Effector memory CD8-positive, alpha-beta T cell (primary cell): ENCODE results near the gene PTGES.

ENCODE experiments used
- ATAC-seq: fragments of 150-1000 bp; cut with Tn5 transposase; replicated peaks from 2 replicates; pipeline ENCODE4 v1.10.0; 2021; ENCODE audit warnings: mild to moderate bottlenecking, moderate library complexity
- DNase-seq, 3 experiments: peaks; one replicate each; pipeline ENCODE4 v3.0.0; 2021
- H3K27ac Mint-ChIP-seq, 2 donors: one replicate each; pipeline ENCODE4 v1.8.0; 2022; ENCODE audit warnings: mild to moderate bottlenecking in 2 of 2, mixed read lengths in 2 of 2, moderate library complexity in 2 of 2
- H3K27me3 Mint-ChIP-seq, 2 donors: one replicate each; pipeline ENCODE4 v1.8.0; 2022; ENCODE audit warnings: mixed read lengths in 2 of 2
- H3K36me3 Mint-ChIP-seq: one replicate; pipeline ENCODE4 v1.8.0; 2022; ENCODE audit warnings: mild to moderate bottlenecking, moderate library complexity, mixed read lengths; ENCODE audit not compliant: insufficient read depth
- H3K4me1 Mint-ChIP-seq, 2 donors: one replicate each; pipeline ENCODE4 v1.8.0; 2022; ENCODE audit warnings: low read depth in 2 of 2, mixed read lengths in 2 of 2
- H3K4me3 Mint-ChIP-seq, 2 donors: one replicate each; pipeline ENCODE4 v1.8.0; 2022; ENCODE audit warnings: mild to moderate bottlenecking in 2 of 2, mixed read lengths in 2 of 2, moderate library complexity in 2 of 2
- H3K9me3 Mint-ChIP-seq, 2 donors: one replicate each; pipeline ENCODE4 v1.8.0; 2022; ENCODE audit warnings: mixed read lengths in 2 of 2

The PTGES gene

DNA sequence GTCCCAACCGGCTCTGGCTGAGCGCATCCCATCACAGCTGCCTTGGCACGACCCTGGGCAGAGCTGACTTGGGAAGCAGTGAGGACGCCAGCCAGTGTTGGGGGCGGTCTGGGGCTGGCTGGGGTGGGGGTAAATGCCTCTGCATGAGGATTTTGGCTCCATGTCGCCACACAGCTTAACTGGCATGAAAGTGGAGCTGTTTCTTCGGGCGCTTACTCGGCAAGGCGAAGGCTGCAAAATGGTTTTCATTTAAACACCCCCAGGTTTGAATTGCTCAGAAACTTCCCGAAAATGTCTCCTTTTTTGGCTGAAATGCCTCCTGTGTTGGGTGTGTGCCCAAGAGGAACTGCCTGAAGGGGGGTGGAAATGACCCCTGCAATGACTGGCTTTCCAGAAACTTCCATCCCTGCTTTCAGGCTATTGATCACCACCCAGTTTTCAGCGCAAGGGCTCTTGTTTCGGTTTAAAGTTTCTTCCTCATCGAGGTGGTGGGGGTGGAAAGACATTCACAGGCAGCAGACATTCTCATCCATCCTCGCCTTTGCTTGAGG is 38.3 kb downstream of the PTGES start:
- DNase-seq (no peak), ATAC-seq (no peak)
- no peak overlapping the region for H3K27ac Mint-ChIP-seq
- H3K9me3 Mint-ChIP-seq = no peaks in the 10 kb centered on the region
- H3K36me3 Mint-ChIP-seq = peaks cover 3% of the 10 kb centered on the region
- H3K4me1 Mint-ChIP-seq = peaks cover 4% of the 10 kb centered on the region in 2 donors
- no peak overlapping the region for H3K4me3 Mint-ChIP-seq
- H3K27me3 Mint-ChIP-seq = peaks cover 10 to 33% of the 10 kb centered on the region in 2 donors

DNA sequence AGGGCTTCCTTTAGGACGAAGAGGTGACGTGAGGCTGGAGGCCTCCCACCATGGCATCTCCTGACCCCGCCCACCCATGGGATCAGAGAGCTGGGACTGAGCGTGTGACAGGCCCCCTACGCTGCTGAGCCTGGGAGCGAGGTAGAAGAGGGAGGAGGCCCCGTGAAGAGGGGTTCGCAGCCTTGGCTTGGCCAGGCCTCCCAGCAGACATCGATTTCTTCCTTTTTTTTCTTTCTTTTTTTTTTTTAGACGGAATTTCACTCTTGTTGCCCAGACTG is 39.5 kb downstream of the PTGES start:
- H3K27ac Mint-ChIP-seq = no peak overlapping the region
- ATAC-seq = no peak

GRCh38 chr9:129712634-129713401 is 40.0 kb downstream of the PTGES start:
- H3K27me3 Mint-ChIP-seq = peaks cover 10 to 21% of the 10 kb centered on the region in 2 donors
- no peak overlapping the region for H3K27ac Mint-ChIP-seq
- peaks cover 4% of the 10 kb centered on the region in 2 donors for H3K4me1 Mint-ChIP-seq
- no peaks in the 10 kb centered on the region for H3K36me3 Mint-ChIP-seq
- DNase-seq = no peak
- no peak for ATAC-seq
- H3K9me3 Mint-ChIP-seq = no peaks in the 10 kb centered on the region
- no peak overlapping the region for H3K4me3 Mint-ChIP-seq

More for the DNA sequence above, 39.5 kb downstream of the PTGES start:
- Mint-ChIP-seq H3K9me3 (no peaks in the 10 kb centered on the region), H3K36me3 (peaks cover 3% of the 10 kb centered on the region), H3K27me3 (peaks cover 10 to 25% of the 10 kb centered on the region in 2 donors), H3K4me3 (no peak overlapping the region), H3K4me1 (peaks cover 4% of the 10 kb centered on the region in 2 donors)
- no peak for DNase-seq

GRCh38 chr9:129710169-129710453 is 42.7 kb downstream of the PTGES start:
- no peak for ATAC-seq
- Mint-ChIP-seq H3K27ac (no peak overlapping the region), H3K9me3 (no peaks in the 10 kb centered on the region), H3K27me3 (peaks cover 0 to 5% of the 10 kb centered on the region in 2 donors), H3K4me1 (peaks cover 4% of the 10 kb centered on the region in 2 donors), H3K36me3 (no peaks in the 10 kb centered on the region), H3K4me3 (no peak overlapping the region)
- no peak for DNase-seq

DNA sequence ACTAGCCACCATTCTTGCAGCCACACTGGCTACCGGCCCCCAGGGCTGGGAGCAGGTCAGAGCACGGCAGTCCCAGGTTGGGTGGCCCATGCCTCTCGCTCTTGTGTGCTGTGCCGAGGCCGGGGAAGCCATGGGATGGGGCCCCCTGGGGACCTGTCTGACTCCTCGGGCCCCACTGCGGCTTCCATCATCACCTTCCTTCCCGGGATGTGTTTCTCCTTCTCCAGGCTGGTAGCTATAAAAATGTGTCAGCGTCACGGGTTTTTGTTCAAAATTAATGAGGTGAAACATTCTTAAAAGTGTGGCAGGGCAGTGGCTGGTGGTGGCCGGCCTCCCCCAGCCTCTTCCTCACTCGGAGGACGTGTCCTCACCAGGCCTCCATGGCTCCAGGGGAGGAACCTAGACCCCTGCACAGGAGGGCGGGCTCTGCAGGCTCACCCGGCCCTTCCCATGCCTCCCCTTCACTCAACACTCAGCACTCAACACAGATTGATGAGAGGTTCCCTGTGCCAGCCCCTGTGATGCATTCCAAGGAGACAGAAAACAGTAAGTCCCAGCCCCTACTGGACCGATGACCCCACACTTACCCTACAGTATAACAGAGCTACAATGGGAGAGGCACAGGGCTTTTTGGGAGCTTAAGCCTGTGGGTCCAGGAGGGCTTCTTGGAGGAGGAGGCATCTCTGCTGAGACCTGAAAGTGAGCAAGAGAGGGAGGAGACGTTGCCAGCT is 43.2 kb downstream of the PTGES start:
- no peaks in the 10 kb centered on the region for H3K9me3 Mint-ChIP-seq
- H3K4me1 Mint-ChIP-seq = peaks cover 4% of the 10 kb centered on the region in 2 donors
- no peaks in the 10 kb centered on the region for H3K27me3 Mint-ChIP-seq
- no peaks in the 10 kb centered on the region for H3K36me3 Mint-ChIP-seq
- no peak for ATAC-seq
- no peak for DNase-seq
- no peak overlapping the region for H3K27ac Mint-ChIP-seq
- no peak overlapping the region for H3K4me3 Mint-ChIP-seq

GRCh38 chr9:129708793-129709192 is 44.0 kb downstream of the PTGES start:
- ATAC-seq (no peak), DNase-seq (no peak)
- Mint-ChIP-seq H3K27ac (no peak overlapping the region), H3K9me3 (no peaks in the 10 kb centered on the region), H3K4me1 (peaks cover 4% of the 10 kb centered on the region in 2 donors), H3K4me3 (no peak overlapping the region), H3K36me3 (no peaks in the 10 kb centered on the region), H3K27me3 (no peaks in the 10 kb centered on the region)

- Mint-ChIP-seq H3K4me1 (no peaks in the 10 kb centered on the region), H3K4me3 (no peak overlapping the region), H3K36me3 (no peaks in the 10 kb centered on the region), H3K27ac (no peak overlapping the region), H3K27me3 (peaks cover 10 to 27% of the 10 kb centered on the region in 2 donors), H3K9me3 (no peaks in the 10 kb centered on the region)
- no peak for ATAC-seq
- no peak for DNase-seq
Measured at GRCh38 chr9:129704807-129705206, 48.0 kb downstream of the PTGES start.

GRCh38 chr9:129703667-129704355 is 49.0 kb downstream of the PTGES start:
- no peak for DNase-seq
- no peaks in the 10 kb centered on the region for H3K4me1 Mint-ChIP-seq
- H3K36me3 Mint-ChIP-seq = no peaks in the 10 kb centered on the region
- peaks cover 13 to 37% of the 10 kb centered on the region in 2 donors for H3K27me3 Mint-ChIP-seq
- H3K4me3 Mint-ChIP-seq = no peak overlapping the region
- ATAC-seq = no peak
- no peaks in the 10 kb centered on the region for H3K9me3 Mint-ChIP-seq
- H3K27ac Mint-ChIP-seq = no peak overlapping the region

GRCh38 chr9:129702589-129703520 is 50.0 kb downstream of the PTGES start:
- H3K4me3 Mint-ChIP-seq = no peak overlapping the region
- no peaks in the 10 kb centered on the region for H3K9me3 Mint-ChIP-seq
- no peak overlapping the region for H3K27ac Mint-ChIP-seq
- H3K4me1 Mint-ChIP-seq = no peaks in the 10 kb centered on the region
- peaks cover 18 to 44% of the 10 kb centered on the region in 2 donors for H3K27me3 Mint-ChIP-seq
- H3K36me3 Mint-ChIP-seq = no peaks in the 10 kb centered on the region
- DNase-seq (no peak), ATAC-seq (no peak)

- H3K27ac Mint-ChIP-seq = no peak overlapping the region
- DNase-seq (no peak), ATAC-seq (no peak)
- no peaks in the 10 kb centered on the region for H3K9me3 Mint-ChIP-seq
- H3K4me1 Mint-ChIP-seq = peaks cover 0 to 5% of the 10 kb centered on the region in 2 donors
- H3K27me3 Mint-ChIP-seq = peaks cover 23 to 52% of the 10 kb centered on the region in 2 donors
- H3K36me3 Mint-ChIP-seq = no peaks in the 10 kb centered on the region
- no peak overlapping the region for H3K4me3 Mint-ChIP-seq
Measured at GRCh38 chr9:129701549-129701948, 51.3 kb downstream of the PTGES start.

GRCh38 chr9:129701054-129701453 is 51.8 kb downstream of the PTGES start:
- Mint-ChIP-seq H3K36me3 (no peaks in the 10 kb centered on the region), H3K4me1 (peaks cover 0 to 5% of the 10 kb centered on the region in 2 donors), H3K27ac (no peak overlapping the region), H3K4me3 (no peak overlapping the region), H3K9me3 (no peaks in the 10 kb centered on the region), H3K27me3 (peaks cover 24 to 57% of the 10 kb centered on the region in 2 donors)
- ATAC-seq (no peak), DNase-seq (no peak)

DNA sequence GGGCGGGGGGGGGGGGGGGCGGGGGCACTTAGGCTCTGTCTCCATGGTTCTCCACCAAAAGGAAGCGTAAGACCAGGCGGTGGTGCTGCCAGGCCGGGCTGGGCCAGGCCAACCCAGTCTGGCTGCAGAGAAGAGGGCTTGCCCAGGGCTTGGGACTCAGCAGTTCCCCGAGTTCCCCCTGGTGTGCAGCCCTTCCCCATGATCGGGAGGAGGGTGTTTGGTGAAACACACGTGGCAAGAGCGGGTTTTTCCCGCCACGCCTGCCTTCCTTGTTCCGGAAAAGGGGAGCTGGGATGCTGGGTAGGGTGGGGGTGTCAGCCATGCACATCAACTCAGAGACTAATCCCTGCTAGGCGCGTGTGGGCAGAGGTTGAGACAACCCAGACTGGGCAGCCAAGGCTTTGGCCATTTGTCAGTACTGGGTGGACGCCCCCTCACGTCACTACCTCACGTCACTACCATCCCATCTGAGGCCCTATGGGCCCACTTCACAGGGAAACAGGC is 54.5 kb downstream of the PTGES start:
- DNase-seq (no peak), ATAC-seq (no peak)
- no peak overlapping the region for H3K27ac Mint-ChIP-seq
- H3K27me3 Mint-ChIP-seq = peaks cover 37 to 84% of the 10 kb centered on the region in 2 donors
- no peak overlapping the region for H3K4me3 Mint-ChIP-seq
- H3K9me3 Mint-ChIP-seq = no peaks in the 10 kb centered on the region
- H3K4me1 Mint-ChIP-seq = peaks cover 0 to 5% of the 10 kb centered on the region in 2 donors
- H3K36me3 Mint-ChIP-seq = no peaks in the 10 kb centered on the region
